Aorta (tissue), 5 donors: ENCODE results near the gene MYCN. TPM values are rescaled to one million over a fixed set of nuclear protein-coding genes. Genes with fewer than 3 reads are reported as not detected.
"Not testable (repeated sequence)": the region's sequence is repeated elsewhere in the genome, so short reads cannot be mapped to it uniquely, and the experiment has no call there.

Experiments used
- ATAC-seq: fragments of 200-7000 bp; cut with Tn5 transposase; one replicate; pipeline ENCODE4 v1.9.1; 2022; ENCODE audit warnings: moderate library complexity; ENCODE audit not compliant: low FRiP score
- DNase-seq, 2 donors: peaks; one replicate each; pipeline ENCODE4 v3.0.0-alpha.2; 2020
- H3K27ac ChIP-seq, 2 donors: one replicate each; pipeline ENCODE4 v1.5.1; 2013; ENCODE audit warnings: low read length in 2 of 2, mild to moderate bottlenecking in 2 of 2, moderate library complexity in 2 of 2, control low read depth in 1 of 2, inconsistent platforms in 1 of 2, low read depth in 1 of 2
- H3K27me3 ChIP-seq, 2 donors: one replicate each; pipeline ENCODE4 v1.6.1; 2013; ENCODE audit warnings: control low read depth in 1 of 2, low read length in 1 of 2, mild to moderate bottlenecking in 1 of 2, moderate library complexity in 1 of 2; ENCODE audit not compliant: insufficient read depth in 2 of 2, control insufficient read depth in 1 of 2
- H3K36me3 ChIP-seq, 2 donors: one replicate each; pipeline ENCODE4 v1.6.1; 2013; ENCODE audit warnings: control low read depth in 1 of 2, low read length in 1 of 2, mild to moderate bottlenecking in 1 of 2; ENCODE audit not compliant: insufficient read depth in 2 of 2, control insufficient read depth in 1 of 2
- H3K4me1 ChIP-seq, 2 donors: one replicate each; pipeline ENCODE4 v1.6.1; 2013; ENCODE audit warnings: low read length in 2 of 2, control low read depth in 1 of 2, mild to moderate bottlenecking in 1 of 2, moderate library complexity in 1 of 2; ENCODE audit not compliant: insufficient read depth in 2 of 2, control insufficient read depth in 1 of 2
- H3K4me3 ChIP-seq, 2 donors: one replicate each; pipeline ENCODE4 v1.5.1; 2013; ENCODE audit warnings: low read length in 2 of 2, control low read depth in 1 of 2, mild to moderate bottlenecking in 1 of 2
- H3K9me3 ChIP-seq: one replicate; pipeline ENCODE4 v1.6.1; 2013; ENCODE audit warnings: mild to moderate bottlenecking, low read length; ENCODE audit not compliant: control insufficient read depth
- WGBS, 2 donors: extraction: QIAGEN DNeasy Blood & Tissue Kit; methylation state at CpG; one replicate each; pipeline ENCODE4 v1.1.7; 2013; 5-methylcytosine and 5-hydroxymethylcytosine counted together
- intact Hi-C, 2 donors: fragments of 100-400 bp; cut with DNase I; formaldehyde crosslinking; loops; one replicate each; pipeline versions ENCODE4 v1.14.2 to v1.15.0; 2022
- polyA plus RNA-seq, 2 donors: library from polyadenylated mRNA; stranded (reverse); fragments of 200-250 nt; gene quantifications; one replicate each; pipeline ENCODE4 v1.2.3, GENCODE V29; 2013
- total RNA-seq, 2 donors: library from RNA; stranded (reverse); fragmentation: NEBNext Ultra II Directional; extraction: Animal tissue kit (Norgen Biotek cat#: 25700); gene quantifications; one replicate each; pipeline ENCODE4 v1.2.1, GENCODE V29; 2021
- donor health status: healthy with polysubstance abuse.
- donor health status: Bipolar disorder and iron deficiency.
- donor health status: DM: no; HTN: no; CAD: no.
- donor health status: DM: no; HTN: no; CAD: no.
- donor health status: DM: yes; HTN: yes; CAD: no.

The MYCN gene
- total and polyA plus RNA-seq, 4 donors, result 0.26 to 2.1 (median 0.45) TPM; not detected in 1

- no peak for ATAC-seq
- no peaks in the 10 kb centered on the region for H3K36me3 ChIP-seq
- DNase-seq, result peak in 1 of 2 donors; percentile 54
Measured at GRCh38 chr2:15914596-15915385, 25.6 kb upstream of the MYCN start.

DNA sequence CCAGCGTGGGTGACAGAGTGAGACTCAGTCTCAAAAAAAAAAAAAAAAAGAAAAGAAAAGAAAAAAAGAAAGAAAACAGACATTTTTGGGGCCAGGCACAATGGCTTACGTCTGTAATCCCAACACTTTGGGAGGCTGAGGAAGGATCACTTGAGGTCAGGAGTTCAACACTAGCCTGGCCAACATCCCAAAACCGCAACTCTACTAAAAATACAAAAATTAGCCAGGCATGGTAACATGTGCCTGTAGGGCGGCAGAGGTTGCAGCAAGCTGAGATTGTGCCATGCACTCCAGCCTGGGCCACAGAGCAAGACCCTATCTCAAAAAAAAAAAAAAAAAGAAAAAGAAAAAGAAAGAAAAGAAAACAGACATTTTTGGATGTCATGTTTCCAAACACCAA, 24.8 kb upstream of the MYCN start:
- H3K27ac ChIP-seq, intact Hi-C loops, DNase-seq, H3K9me3 ChIP-seq, H3K36me3 ChIP-seq, ATAC-seq, H3K27me3 ChIP-seq, H3K4me1 ChIP-seq, H3K4me3 ChIP-seq: not testable (repeated sequence)
- WGBS, 2 donors, result 15 to 23% methylated on average over 4 of the region's 4 CpGs

More at GRCh38 chr2:15914596-15915385, 25.6 kb upstream of the MYCN start:
- H3K4me1 ChIP-seq, result no peaks in the 10 kb centered on the region
- WGBS, 2 donors, result 14 to 15% methylated on average over 10 of the region's 10 CpGs
- H3K9me3 ChIP-seq, result no peaks in the 10 kb centered on the region
- no peak overlapping the region for H3K4me3 ChIP-seq
- H3K27ac ChIP-seq, result no peak overlapping the region
- intact Hi-C loops, result no loop called here
- no peaks in the 10 kb centered on the region for H3K27me3 ChIP-seq

DNA sequence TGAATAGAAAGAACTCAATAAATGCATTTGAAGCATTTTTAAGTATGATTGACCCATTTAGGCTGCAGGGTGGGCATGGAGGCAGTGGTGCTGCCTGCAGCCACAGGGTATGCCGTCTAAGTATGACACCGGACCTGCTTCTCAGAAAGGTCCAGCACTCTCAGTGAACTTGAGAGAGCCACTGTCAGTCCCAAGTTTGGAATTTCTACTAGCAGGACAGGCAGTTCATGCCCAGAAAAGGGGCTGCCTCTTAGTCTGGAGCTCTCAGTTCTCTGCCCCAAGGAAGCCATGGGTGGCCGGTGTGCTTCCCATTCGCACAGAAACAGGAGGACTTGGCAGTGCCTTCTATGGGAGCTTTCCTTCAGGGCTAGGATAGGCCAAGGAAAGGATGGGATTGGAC, 24.0 kb upstream of the MYCN start:
- intact Hi-C loops, result no loop called here
- no peak for ATAC-seq

GRCh38 chr2:15918761-15919356, 21.5 kb upstream of the MYCN start:
- 66 to 84% methylated on average over 9 of the region's 9 CpGs for WGBS, 2 donors
- DNase-seq, result no peak
- H3K27me3 ChIP-seq, result no peaks in the 10 kb centered on the region
- H3K4me3 ChIP-seq, result no peak overlapping the region
- H3K36me3 ChIP-seq, result no peaks in the 10 kb centered on the region
- H3K27ac ChIP-seq, result no peak overlapping the region
- no peak for ATAC-seq
- no peaks in the 10 kb centered on the region for H3K4me1 ChIP-seq
- intact Hi-C loops, result no loop called here
- H3K9me3 ChIP-seq, result no peaks in the 10 kb centered on the region

More for the DNA sequence above, 24.0 kb upstream of the MYCN start:
- Histone ChIP-seq H3K27ac (no peak overlapping the region), H3K27me3 (no peaks in the 10 kb centered on the region), H3K9me3 (no peaks in the 10 kb centered on the region), H3K4me1 (no peaks in the 10 kb centered on the region), H3K36me3 (no peaks in the 10 kb centered on the region), H3K4me3 (no peak overlapping the region)
- DNase-seq, result no peak
- WGBS, 2 donors, result 87 to 96% methylated on average over 4 of the region's 4 CpGs

DNA sequence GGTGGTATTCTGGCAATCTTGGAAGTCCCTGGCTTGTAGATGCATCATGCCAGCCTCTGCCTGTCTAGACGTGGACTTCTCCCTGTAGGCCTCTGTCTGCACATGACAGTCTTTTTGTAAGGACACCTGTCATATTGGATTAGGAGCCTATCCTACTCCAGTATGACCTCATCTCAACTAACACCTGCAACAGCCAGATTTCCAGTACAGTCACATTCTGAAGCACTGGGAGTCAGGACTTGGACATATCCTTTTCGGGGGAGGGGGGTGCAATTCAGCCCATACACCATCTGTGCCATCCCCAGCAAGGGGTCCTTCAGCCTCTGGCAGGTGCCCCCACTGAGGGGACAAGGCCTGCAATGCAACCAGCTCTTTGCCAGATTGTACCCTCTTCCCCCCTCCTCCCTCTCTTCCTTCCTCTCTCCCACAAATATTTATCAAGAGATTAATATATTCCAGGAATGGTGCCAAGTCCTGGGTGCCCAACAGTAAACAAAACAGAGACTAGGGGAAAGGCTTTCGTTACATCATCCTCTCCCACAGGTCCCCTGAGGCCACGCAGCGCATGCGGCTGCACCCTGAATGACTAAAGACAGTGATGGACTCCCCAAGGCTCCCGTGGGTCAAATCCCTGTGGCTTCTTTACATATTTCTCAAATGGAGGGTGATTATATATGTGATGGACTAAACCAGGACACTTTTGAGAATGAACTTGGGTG, 20.5 kb upstream of the MYCN start:
- 38 to 53% methylated on average over 7 of the region's 7 CpGs for WGBS, 2 donors
- no peaks in the 10 kb centered on the region for H3K27me3 ChIP-seq
- no peak overlapping the region for H3K27ac ChIP-seq
- no peaks in the 10 kb centered on the region for H3K9me3 ChIP-seq
- no peaks in the 10 kb centered on the region for H3K36me3 ChIP-seq
- no peak for ATAC-seq
- H3K4me1 ChIP-seq, result no peaks in the 10 kb centered on the region
- no peak for DNase-seq
- intact Hi-C loops, result no loop called here
- no peak overlapping the region for H3K4me3 ChIP-seq

DNA sequence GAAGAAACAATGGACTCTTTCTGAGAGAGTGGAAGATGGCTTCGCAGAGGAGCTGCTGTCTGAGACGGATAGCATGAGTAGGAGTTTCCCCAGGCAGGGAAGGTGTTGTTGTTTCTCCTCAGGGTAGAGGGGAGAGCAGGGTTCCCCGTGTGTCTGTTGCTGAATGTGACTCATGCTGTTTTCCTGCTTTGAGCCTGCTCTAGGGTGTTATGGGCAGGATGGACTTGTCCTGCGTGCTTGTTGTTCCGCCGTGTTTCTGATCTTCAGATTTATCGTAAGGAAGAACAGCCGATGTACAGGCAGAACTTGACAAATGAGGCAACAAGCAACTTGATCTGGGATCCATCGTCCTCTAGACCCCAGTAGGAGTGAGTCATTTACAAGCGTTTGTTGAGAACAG, 19.7 kb upstream of the MYCN start:
- H3K4me3 ChIP-seq, result no peak overlapping the region
- WGBS, 2 donors, result 66 to 75% methylated on average over 10 of the region's 10 CpGs
- ATAC-seq (no peak), DNase-seq (no peak)
- no peaks in the 10 kb centered on the region for H3K27me3 ChIP-seq
- no peaks in the 10 kb centered on the region for H3K4me1 ChIP-seq
- no peak overlapping the region for H3K27ac ChIP-seq
- H3K9me3 ChIP-seq, result no peaks in the 10 kb centered on the region
- no peaks in the 10 kb centered on the region for H3K36me3 ChIP-seq
- intact Hi-C loops, result no loop called here

GRCh38 chr2:15923597-15923996, 16.8 kb upstream of the MYCN start:
- DNase-seq, result no peak
- H3K4me3 ChIP-seq, result no peak overlapping the region

GRCh38 chr2:15925819-15926218, 14.5 kb upstream of the MYCN start:
- Histone ChIP-seq H3K27me3 (no peaks in the 10 kb centered on the region), H3K27ac (no peak overlapping the region), H3K4me3 (no peak overlapping the region), H3K4me1 (no peaks in the 10 kb centered on the region), H3K9me3 (no peaks in the 10 kb centered on the region), H3K36me3 (no peaks in the 10 kb centered on the region)
- intact Hi-C loops, result no loop called here
- DNase-seq (no peak), ATAC-seq (no peak)
- WGBS, 2 donors, result 61 to 66% methylated on average over 3 of the region's 3 CpGs

More at GRCh38 chr2:15923597-15923996, 16.8 kb upstream of the MYCN start:
- Histone ChIP-seq H3K36me3 (no peaks in the 10 kb centered on the region), H3K4me1 (no peaks in the 10 kb centered on the region), H3K27ac (no peak overlapping the region), H3K9me3 (no peaks in the 10 kb centered on the region), H3K27me3 (no peaks in the 10 kb centered on the region)
- 76 to 78% methylated on average over 4 of the region's 4 CpGs for WGBS, 2 donors
- intact Hi-C loops, result no loop called here
- ATAC-seq, result no peak
